H1 (cell line): ENCODE data around the gene INPP4B.

Experiments used
- FOSL1 ChIP-seq: IDR thresholded peaks from 2 replicates; pipeline ENCODE4 v1.6.1; 2011; ENCODE audit warnings: mild to moderate bottlenecking, low read depth, low read length, moderate library complexity; ENCODE audit not compliant: insufficient read depth
- KDM1A ChIP-seq: fragments of 200-600, 300-600 bp; sonication (generic); IDR thresholded peaks from 2 replicates; pipeline ENCODE4 v1.7.1; 2016; ENCODE audit warnings: mild to moderate bottlenecking, low read length, borderline replicate concordance
- POLR2A ChIP-seq, 2 experiments: IDR thresholded peaks; 1 replicate in 1 of 2; 2 replicates in 1 of 2; pipeline ENCODE4 v1.6.1; 2011; ENCODE audit warnings: low read depth in 2 of 2, low read length in 2 of 2, mild to moderate bottlenecking in 2 of 2; ENCODE audit errors: control extremely low read depth in 1 of 2
- YY1 ChIP-seq: IDR thresholded peaks from 2 replicates; pipeline ENCODE4 v1.6.1; 2011; ENCODE audit warnings: low read depth, mild to moderate bottlenecking, low read length
- TF ChIP-seq, protein P1 (sequence below), 3 experiments: IDR thresholded peaks; 1 replicate in 2 of 3; 2 replicates in 1 of 3; pipeline versions ENCODE4 v1.5.1 to v1.6.1; 2011; ENCODE audit warnings: low read length in 3 of 3, mild to moderate bottlenecking in 3 of 3, inconsistent platforms in 2 of 3, low read depth in 1 of 3, moderate library complexity in 1 of 3; ENCODE audit not compliant: insufficient read depth in 1 of 3; ENCODE audit errors: control extremely low read depth in 1 of 3

GRCh38 chr4:142360657-142361056 lies 485.4 kb downstream of the INPP4B start:
- TF ChIP-seq KDM1A: no peak
- TF ChIP-seq POLR2A (IDR thresholded peaks at IDR 0.05; ENCODE audit: control extremely low read depth in 1 of 2, low read depth in 2 of 2, low read length in 2 of 2): no peak
- TF ChIP-seq, protein P1, sequence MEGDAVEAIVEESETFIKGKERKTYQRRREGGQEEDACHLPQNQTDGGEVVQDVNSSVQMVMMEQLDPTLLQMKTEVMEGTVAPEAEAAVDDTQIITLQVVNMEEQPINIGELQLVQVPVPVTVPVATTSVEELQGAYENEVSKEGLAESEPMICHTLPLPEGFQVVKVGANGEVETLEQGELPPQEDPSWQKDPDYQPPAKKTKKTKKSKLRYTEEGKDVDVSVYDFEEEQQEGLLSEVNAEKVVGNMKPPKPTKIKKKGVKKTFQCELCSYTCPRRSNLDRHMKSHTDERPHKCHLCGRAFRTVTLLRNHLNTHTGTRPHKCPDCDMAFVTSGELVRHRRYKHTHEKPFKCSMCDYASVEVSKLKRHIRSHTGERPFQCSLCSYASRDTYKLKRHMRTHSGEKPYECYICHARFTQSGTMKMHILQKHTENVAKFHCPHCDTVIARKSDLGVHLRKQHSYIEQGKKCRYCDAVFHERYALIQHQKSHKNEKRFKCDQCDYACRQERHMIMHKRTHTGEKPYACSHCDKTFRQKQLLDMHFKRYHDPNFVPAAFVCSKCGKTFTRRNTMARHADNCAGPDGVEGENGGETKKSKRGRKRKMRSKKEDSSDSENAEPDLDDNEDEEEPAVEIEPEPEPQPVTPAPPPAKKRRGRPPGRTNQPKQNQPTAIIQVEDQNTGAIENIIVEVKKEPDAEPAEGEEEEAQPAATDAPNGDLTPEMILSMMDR (IDR thresholded peaks at IDR 0.05; ENCODE audit: control extremely low read depth in 1 of 3, insufficient read depth in 1 of 3, low read depth in 1 of 3, low read length in 3 of 3): no peak
- no peak for TF ChIP-seq YY1
- TF ChIP-seq FOSL1: no peak
